ENCODE results near the gene EHMT2. TPM values are rescaled to one million over a fixed set of nuclear protein-coding genes. Genes with fewer than 3 reads are reported as not detected.

Gene EHMT2
- total and polyA plus RNA-seq, 2 donors (not counting 3 experiments of a cell fraction or from before 2014, with no cell fraction given), result 53.3 to 54.3 TPM

DNA sequence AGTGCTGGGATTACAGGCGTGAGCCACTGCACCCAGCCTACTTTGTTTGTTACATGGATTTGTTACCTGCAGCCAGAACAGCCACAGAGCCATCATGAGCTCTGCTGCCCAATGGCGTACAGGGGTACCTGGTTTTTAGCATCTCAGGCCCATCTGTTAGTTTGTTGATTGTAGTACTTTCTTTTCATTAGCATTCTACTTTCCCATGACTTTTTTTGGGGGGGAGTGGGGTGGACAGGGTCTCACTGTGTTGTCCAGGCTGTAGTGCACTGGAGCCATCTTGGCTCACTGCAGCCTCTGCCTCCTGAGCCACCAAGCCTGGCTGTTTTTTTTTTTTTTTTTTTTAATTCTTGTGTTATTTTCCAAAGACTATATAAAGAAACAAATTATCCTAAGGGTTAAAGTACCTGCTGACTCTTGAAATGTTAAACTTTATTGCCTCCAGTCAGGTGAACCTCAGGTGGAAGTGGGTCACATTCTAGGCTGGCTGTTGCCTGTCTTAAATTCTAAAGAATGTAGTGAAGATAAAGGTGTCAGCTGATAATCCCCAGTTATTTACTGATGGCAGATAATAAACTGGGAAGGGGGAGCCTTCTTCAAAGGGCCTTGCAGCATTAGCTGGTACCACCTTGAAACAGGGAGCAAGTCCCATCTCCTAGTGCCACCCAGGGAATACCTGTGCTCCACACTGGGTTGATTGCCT is 50.1 kb downstream of the EHMT2 start:
- ChIA-PET CTCF (interaction anchor here (1.3 kb wide), 1 partner anchor 9 kb away, joined by 4 read pairs; no protein-coding TSS in a partner anchor), POLR2A (no interaction called here)
- Histone ChIP-seq H3K9me1 (replicated peaks; ENCODE audit: control insufficient read depth, extremely low read depth, insufficient read depth, low read length) (no peaks in the 10 kb centered on the region), H3K36me3 (ENCODE audit: control insufficient read depth in 2 of 2, extremely low read depth in 1 of 2, insufficient read depth in 2 of 2, low read length in 2 of 2) (no peaks in the 10 kb centered on the region), H3K4me2 (ENCODE audit: insufficient read depth, low read length) (no peak overlapping the region), H3K4me3 (replicated peaks in 1 of 3; ENCODE audit: insufficient read depth in 1 of 3, low read depth in 1 of 3, low read length in 3 of 3) (no peak overlapping the region), H3K27me3 (ENCODE audit: control insufficient read depth in 2 of 2, insufficient read depth in 2 of 2, low read length in 2 of 2) (no peaks in the 10 kb centered on the region), H3K9ac (replicated peaks; ENCODE audit: extremely low read depth, insufficient read depth, low read length) (no peak overlapping the region), H4K20me1 (replicated peaks; ENCODE audit: control insufficient read depth, extremely low read depth, insufficient read depth, low read length) (no peaks in the 10 kb centered on the region), H3K4me1 (ENCODE audit: control insufficient read depth, extremely low read depth, insufficient read depth, low read length) (no peaks in the 10 kb centered on the region), H3K9me3 (replicated peaks; ENCODE audit: control insufficient read depth, insufficient read depth, low read length) (no peaks in the 10 kb centered on the region), H3K27ac (ENCODE audit: insufficient read depth, low read depth, low read length) (no peak overlapping the region), H3K79me2 (ENCODE audit: control insufficient read depth, insufficient read depth, low read length) (no peaks in the 10 kb centered on the region), H2AFZ (ENCODE audit: low read depth, low read length) (no peak overlapping the region)
- DNase-seq (ENCODE audit: low read depth, low spot score) (no peak), FAIRE-seq (no peak)
- intact Hi-C loops (cut with micrococcal nuclease), result no loop called here
- TF ChIP-seq CTCF (IDR thresholded peaks at IDR 0.05; ENCODE audit: extremely low read depth in 1 of 2, insufficient read depth in 1 of 2, low read depth in 1 of 2, low read length in 2 of 2), result no peak
- TF ChIP-seq FOS (IDR thresholded peaks at IDR 0.05; ENCODE audit: borderline replicate concordance, insufficient read depth, low read length), result no peak
- no peak for TF ChIP-seq GATA2 (IDR thresholded peaks at IDR 0.05; ENCODE audit: insufficient read depth, insufficient read length, low read depth, low read length)
- no peak for TF ChIP-seq EZH2 (IDR thresholded peaks at IDR 0.05; ENCODE audit: borderline replicate concordance, low read depth, low read length, severe bottlenecking)
- no peak for TF ChIP-seq JUN (IDR thresholded peaks at IDR 0.05; ENCODE audit: borderline replicate concordance, insufficient read depth, insufficient read length, low read depth)
- TF ChIP-seq MAX (IDR thresholded peaks at IDR 0.05; ENCODE audit: insufficient read depth, insufficient read length), result no peak
- no peak for TF ChIP-seq MYC (IDR thresholded peaks at IDR 0.05; ENCODE audit: low read depth, low read length)
- no peak for TF ChIP-seq POLR2A (IDR thresholded peaks at IDR 0.05; ENCODE audit: low read depth, low read length)
- TF ChIP-seq POLR2AphosphoS5 (IDR thresholded peaks at IDR 0.05; ENCODE audit: insufficient read depth, low read depth, low read length), result no peak
- no TSS peak for BruUV-seq (replicated peaks)
- dilution Hi-C loops (cut with MboI; ENCODE audit: extremely low pct_ligation_motif_present, low sequenced_read_pairs), result no loop called here
